ENCODE measurements around the gene SLC5A3.

SLC5A3 gene

DNA sequence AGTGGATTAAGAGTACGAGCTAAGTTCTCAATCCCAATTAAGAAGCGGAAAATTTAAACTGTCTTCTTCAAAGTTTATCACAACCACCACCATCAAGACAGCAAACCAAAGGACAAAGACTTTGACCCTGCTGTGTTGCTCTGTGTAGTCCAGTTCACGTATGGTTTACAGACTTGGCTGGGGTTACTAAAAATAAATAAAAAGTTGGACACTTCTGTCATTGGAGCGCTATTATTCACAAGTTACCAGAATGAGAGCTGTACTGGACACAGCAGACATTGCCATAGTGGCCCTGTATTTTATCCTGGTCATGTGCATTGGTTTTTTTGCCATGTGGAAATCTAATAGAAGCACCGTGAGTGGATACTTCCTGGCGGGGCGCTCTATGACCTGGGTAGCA lies 21.6 kb downstream of the SLC5A3 start:
- TF ChIP-seq, protein P1, sequence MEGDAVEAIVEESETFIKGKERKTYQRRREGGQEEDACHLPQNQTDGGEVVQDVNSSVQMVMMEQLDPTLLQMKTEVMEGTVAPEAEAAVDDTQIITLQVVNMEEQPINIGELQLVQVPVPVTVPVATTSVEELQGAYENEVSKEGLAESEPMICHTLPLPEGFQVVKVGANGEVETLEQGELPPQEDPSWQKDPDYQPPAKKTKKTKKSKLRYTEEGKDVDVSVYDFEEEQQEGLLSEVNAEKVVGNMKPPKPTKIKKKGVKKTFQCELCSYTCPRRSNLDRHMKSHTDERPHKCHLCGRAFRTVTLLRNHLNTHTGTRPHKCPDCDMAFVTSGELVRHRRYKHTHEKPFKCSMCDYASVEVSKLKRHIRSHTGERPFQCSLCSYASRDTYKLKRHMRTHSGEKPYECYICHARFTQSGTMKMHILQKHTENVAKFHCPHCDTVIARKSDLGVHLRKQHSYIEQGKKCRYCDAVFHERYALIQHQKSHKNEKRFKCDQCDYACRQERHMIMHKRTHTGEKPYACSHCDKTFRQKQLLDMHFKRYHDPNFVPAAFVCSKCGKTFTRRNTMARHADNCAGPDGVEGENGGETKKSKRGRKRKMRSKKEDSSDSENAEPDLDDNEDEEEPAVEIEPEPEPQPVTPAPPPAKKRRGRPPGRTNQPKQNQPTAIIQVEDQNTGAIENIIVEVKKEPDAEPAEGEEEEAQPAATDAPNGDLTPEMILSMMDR (conservative IDR thresholded peaks at IDR 0.05; ENCODE audit: low read depth, low read length) = no peak
- no peak for DNase-seq (ENCODE audit: low read depth)
- no peak overlapping the region for H3K4me3 ChIP-seq (ENCODE audit: low read depth, low read length)

DNA sequence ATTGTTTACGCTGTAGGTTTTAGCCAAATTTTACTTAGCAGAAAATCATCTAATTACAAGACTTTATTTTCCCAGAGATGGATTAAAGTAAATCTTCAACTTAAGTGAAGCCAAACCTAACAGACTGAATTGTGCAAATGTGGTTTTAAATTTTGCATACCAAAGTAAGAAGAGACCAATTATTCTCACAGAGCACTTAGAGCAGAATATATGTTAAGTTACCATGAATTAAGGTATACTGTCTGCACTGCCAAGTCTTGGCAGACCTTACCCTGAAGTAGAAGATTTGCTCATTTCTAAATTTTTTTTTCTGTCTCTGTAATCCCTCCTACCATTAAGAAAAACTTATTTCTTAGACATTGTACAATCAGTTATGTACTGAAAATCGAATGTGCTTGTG lies 24.1 kb downstream of the SLC5A3 start:
- H3K4me3 ChIP-seq (ENCODE audit: low read depth, low read length) = no peak overlapping the region
- DNase-seq (ENCODE audit: low read depth) = no peak
- TF ChIP-seq, protein P1 (conservative IDR thresholded peaks at IDR 0.05; ENCODE audit: low read depth, low read length) = no peak

DNA sequence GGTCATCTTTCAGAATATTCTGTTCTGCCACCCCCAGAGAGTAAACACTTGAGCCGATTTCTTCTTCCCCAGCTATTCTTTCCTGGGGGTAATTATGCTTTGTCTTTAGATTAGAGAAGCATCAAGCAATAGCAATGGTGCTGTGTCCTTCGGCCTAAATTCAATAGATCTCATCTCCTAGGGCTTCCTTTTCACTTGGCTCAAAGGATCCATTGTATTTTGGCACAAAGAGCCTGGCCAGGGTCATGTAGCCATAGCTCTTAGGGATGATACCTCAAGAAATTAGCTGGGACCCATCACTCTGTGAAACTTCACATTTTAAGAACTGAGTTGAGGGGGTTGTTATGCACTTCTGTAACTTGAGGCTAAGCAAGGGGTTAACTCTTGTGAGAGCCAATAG lies 27.0 kb downstream of the SLC5A3 start:
- TF ChIP-seq, protein P1 (conservative IDR thresholded peaks at IDR 0.05; ENCODE audit: low read depth, low read length) = no peak
- DNase-seq (ENCODE audit: low read depth) = no peak
- H3K4me3 ChIP-seq (ENCODE audit: low read depth, low read length) = no peak overlapping the region

- TF ChIP-seq, protein P1 (conservative IDR thresholded peaks at IDR 0.05; ENCODE audit: low read depth, low read length) = no peak
- no peak for DNase-seq (ENCODE audit: low read depth)
- no peak overlapping the region for H3K4me3 ChIP-seq (ENCODE audit: low read depth, low read length)
Observed at GRCh38 chr21:34100790-34101189, 27.4 kb downstream of the SLC5A3 start.

DNA sequence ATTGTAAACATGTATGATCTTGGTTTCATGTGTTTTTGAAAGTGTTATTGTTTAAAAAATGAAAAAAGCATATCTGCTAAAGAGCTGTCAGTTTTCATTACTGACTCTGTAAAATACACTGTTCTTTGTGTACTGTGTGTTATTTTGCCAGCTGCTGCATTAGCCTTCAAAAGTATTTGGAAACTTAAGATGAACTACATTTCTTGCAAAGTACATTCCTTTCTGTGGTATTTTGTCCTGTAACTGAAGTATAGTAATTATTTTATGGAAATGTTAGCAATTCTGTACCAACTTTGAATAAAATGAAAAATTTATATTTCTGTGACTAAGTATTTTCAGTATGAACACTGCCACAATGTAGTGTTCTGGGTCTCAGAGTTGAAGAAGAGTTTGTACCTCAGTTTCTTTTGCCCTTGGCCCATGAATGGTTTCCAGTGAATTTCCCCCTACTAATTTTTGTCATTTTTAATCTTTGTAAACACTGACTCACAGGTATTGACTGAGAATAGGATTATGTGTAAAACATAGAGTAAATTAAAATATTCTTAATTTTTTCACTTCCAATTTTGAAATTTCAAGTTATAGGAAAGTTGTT lies 32.7 kb downstream of the SLC5A3 start:
- no peak overlapping the region for H3K4me3 ChIP-seq (ENCODE audit: low read depth, low read length)
- TF ChIP-seq, protein P1 (conservative IDR thresholded peaks at IDR 0.05; ENCODE audit: low read depth, low read length) = no peak
- no peak for DNase-seq (ENCODE audit: low read depth)

DNA sequence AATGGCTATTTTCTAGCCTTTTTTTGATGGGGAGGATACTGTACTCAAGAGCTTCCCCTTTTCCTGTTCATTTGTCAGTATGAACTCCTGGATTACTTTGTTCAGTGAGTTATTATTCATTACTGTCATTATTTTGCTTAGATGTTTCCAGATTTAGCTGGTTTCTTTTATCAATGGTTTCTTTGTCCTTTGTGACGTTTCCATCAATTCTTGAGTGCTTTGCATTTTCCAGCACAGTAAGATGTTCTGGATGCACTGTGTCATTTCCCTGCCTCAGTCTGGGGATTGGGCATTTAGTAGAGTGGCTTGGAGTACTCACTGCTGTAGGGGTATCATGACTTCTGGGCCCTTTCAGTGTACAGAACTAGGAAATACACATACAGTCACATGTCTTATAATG lies 34.2 kb downstream of the SLC5A3 start:
- TF ChIP-seq, protein P1 (conservative IDR thresholded peaks at IDR 0.05; ENCODE audit: low read depth, low read length) = no peak
- no peak for DNase-seq (ENCODE audit: low read depth)
- no peak overlapping the region for H3K4me3 ChIP-seq (ENCODE audit: low read depth, low read length)

GRCh38 chr21:34109075-34109474 lies 35.7 kb downstream of the SLC5A3 start:
- DNase-seq (ENCODE audit: low read depth) = no peak
- no peak overlapping the region for H3K4me3 ChIP-seq (ENCODE audit: low read depth, low read length)
- TF ChIP-seq, protein P1 (conservative IDR thresholded peaks at IDR 0.05; ENCODE audit: low read depth, low read length) = no peak
